A673 (cell line): ENCODE data around the gene PIK3AP1.

Source experiments
- CTCF ChIP-seq: fragments of 300-800, 200-600 bp; sonication (generic); conservative IDR thresholded peaks from 2 replicates; pipeline ENCODE4 v1.5.1; 2017; ENCODE audit warnings: low read depth, mild to moderate bottlenecking, antibody characterized with exemption, low read length, moderate library complexity, mixed read lengths
- EZH2 ChIP-seq: fragments of 200-600 bp; sonication (generic); IDR thresholded peaks from 2 replicates; pipeline ENCODE4 v1.6.1; 2017; ENCODE audit warnings: borderline replicate concordance, low read depth, mild to moderate bottlenecking, mixed read lengths, antibody characterized with exemption, low read length; ENCODE audit not compliant: poor library complexity, severe bottlenecking

DNA sequence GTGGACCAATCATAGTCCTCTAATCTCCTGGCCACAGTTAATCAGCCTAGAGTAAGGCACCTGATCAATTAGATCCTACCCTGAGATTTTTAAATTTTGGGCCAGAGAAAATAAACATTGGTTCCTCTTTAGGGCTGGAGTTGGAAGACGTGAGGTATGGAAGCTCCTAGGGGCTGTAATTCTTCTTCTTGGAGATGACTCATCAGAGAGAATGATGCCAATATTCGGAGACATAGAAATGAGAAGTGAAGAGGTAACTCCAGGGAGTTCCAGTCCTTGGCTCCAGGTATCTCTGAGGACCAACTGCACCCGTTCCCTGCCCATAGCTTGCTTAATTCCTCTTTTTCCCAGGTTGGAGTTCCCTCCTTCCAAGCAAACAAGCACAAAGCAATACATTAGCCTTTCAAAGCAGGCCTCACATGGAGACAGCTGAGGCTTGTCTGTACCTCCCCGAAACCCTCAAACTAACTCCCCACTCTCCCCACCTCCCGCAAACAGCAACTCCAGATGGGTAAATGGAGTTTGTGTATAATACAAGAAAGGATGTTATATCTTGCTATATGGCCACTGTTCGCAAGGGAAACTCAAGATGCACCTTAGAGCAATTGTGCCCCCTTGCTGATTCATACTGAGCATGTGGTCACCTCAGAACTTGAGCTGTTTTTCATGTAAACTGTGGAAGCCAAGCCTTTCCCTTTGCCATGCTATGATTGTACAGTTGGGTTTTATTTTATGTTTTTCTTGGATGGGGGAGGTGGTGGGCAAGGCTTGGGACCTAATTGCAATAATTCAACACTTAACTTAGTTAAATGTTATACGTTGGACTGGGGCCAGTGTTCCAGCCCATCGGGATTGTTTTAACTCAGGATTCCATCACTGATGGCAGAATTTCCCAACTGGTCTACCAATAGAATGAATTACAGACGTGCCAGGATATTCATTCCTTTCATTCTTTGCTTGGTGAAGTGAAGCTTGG is 29.3 kb downstream of the PIK3AP1 start:
- no peak for TF ChIP-seq CTCF
- no peak for TF ChIP-seq EZH2
